GM18867 (cell line): ENCODE data around the gene ACO1.
A peak's percentile ranks its signal among the peaks of the same experiment; 100 is the strongest.

ENCODE experiments used
- ATAC-seq: cut with Tn5 transposase; IDR thresholded peaks from one replicate; pipeline ENCODE4 v1.9.1; 2021; ENCODE audit warnings: mild to moderate bottlenecking, moderate library complexity; ENCODE audit not compliant: unreplicated experiment

Gene ACO1

DNA sequence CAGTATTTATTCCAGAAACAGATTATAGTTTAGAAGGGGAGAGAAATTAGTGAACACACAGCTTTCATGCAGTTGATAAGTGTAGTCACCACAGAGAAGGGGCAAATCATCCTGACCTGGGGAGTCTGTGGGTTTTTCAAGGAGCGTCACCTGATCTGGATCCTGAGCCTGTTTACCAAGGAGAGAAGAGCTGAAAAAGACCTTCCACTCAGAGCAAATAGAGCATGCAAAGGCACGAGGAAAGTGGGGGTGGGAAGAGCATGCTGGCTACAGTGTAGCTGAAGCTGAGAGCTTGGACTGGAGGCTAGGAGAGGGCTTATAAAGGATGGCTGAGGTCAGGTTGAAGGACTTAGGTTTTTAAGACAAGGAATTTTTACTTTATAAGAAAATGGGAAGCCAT lies 30.4 kb downstream of the ACO1 start:
- no peak for ATAC-seq

- ATAC-seq = no peak
These were observed 35.5 kb downstream of the ACO1 start for GRCh38 chr9:32419921-32420320.

- no peak for ATAC-seq
These were observed 37.9 kb downstream of the ACO1 start for GRCh38 chr9:32422237-32422806.

GRCh38 chr9:32423371-32423770 lies 38.9 kb downstream of the ACO1 start:
- no peak for ATAC-seq

GRCh38 chr9:32424616-32425015 lies 40.2 kb downstream of the ACO1 start:
- ATAC-seq = no peak

DNA sequence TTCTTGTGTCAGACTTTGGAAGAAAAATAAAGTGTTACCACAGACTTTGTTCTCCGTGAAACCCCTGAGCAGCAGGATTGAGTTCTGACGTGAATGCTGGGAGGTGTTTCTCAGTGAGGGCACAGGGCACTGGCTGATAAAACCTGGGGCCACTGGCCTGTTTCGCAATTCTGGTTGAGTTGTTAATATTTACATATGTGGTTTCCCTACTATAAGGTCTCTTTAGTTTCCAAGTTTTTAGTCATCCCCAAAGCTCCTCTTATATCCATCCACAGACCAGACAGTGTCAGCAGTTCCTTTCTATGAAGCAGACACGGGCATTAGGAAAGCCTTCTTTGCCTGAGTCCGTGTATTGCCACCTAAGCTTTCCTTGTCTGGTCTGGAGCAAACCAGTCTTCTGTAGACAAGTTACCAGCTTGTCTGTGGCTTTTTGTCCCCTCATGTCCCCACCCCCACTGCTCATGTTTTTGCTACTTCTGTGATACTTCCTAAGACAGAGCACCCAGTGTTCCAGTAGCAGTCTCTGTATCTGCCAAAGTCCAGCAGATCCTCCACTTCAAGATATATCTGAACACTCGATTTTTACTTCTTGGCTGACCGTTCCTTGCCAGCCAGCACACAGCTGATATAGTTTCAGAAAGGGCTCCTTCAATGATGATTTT lies 42.0 kb downstream of the ACO1 start:
- no peak for ATAC-seq

- ATAC-seq = no peak
These were observed 42.8 kb downstream of the ACO1 start for GRCh38 chr9:32427111-32427873.

DNA sequence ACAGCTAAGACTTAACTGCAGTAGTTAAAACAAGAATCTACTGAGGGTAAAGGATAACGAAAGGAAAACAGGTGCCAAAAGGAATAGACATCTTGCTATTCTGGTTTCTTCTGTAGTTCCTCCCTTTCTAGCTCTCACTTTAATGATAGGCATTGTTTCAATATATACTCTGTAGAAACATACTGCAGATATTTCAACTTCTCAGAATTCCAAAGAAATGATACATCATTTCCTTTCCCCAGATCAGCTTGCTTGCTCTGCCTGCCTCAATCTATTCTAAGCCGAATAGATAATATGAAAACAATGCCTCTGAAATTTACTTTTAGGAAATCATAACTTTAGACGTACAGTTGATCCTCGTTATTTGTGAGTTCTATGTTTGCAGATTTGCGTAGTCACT lies 46.3 kb downstream of the ACO1 start:
- ATAC-seq = no peak

DNA sequence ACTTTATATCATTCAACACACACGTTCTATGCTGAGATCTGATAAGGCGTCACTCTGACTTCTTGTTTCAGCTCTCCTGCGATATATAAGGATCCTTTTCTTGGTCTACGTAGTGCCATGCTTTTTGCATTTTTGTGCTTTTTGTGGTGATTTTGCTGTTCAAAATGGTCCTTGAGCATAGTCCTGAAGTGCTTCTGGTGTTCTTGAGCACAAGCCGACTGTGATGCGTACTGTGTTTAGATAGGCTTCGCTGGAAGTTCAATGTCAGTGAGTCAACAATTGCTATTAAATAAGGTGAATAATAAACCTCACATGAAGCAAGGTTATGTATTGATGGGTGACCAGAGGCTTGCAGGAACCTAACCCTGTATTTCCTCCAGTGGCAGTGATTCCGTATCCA lies 46.8 kb downstream of the ACO1 start:
- no peak for ATAC-seq

DNA sequence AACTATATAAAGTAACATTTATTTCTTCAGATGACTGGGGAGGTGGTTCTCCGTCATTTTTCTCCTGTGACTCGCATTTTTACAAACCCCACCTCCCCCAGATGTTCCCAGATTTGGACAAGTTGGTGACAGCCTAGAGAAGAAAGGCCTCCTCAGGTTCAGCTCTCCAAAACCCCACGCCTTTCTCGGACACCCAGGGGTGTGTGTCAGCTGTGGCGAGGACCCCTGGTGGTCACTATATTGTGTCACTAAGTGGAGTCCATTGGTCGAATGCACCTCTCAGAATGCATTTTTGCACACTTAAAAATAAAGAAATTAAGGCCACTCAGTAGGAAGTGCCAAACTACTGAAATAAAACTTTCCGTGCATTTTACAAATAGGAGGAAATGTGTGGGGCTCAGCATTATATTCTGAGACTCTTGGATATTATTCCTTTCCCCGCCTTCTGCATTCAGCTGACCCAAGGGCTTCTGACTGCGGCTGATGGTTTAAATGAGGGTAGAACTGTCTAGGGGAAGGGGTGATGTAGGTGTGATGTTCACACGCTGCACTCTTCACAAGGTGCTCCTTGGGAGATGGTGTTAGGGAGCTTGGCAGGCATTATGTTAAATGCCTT lies 47.6 kb downstream of the ACO1 start:
- ATAC-seq = peak; percentile 67

DNA sequence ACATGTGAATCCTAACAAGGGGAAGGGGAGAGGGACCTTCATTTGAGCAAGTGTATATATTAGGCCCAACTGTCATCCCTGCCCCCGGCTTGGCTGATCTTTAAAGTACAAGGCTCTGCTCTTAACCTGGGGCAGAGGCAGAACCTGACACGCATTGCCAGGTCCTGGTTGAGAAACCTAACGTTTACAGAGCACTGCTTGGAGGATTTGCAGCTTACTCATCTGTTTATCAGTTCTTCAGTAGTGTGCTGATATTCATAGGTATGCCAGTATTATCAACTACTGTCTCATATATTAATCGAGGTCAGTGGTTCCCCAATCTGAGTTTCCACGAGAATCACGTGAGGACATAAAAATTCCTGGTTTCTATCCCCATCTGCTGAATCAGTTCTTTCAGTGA lies 50.4 kb downstream of the ACO1 start:
- no peak for ATAC-seq

- ATAC-seq = no peak
These were observed 57.2 kb downstream of the ACO1 start for GRCh38 chr9:32441678-32442077.

- no peak for ATAC-seq
These were observed 58.0 kb downstream of the ACO1 start for GRCh38 chr9:32442433-32442832.

- no peak for ATAC-seq
These were observed 65.5 kb downstream of the ACO1 start for GRCh38 chr9:32449969-32450368.

GRCh38 chr9:32454280-32454679 lies 69.8 kb downstream of the ACO1 start:
- no peak for ATAC-seq

- ATAC-seq = no peak
These were observed 71.3 kb downstream of the ACO1 start for GRCh38 chr9:32455738-32456137.

DNA sequence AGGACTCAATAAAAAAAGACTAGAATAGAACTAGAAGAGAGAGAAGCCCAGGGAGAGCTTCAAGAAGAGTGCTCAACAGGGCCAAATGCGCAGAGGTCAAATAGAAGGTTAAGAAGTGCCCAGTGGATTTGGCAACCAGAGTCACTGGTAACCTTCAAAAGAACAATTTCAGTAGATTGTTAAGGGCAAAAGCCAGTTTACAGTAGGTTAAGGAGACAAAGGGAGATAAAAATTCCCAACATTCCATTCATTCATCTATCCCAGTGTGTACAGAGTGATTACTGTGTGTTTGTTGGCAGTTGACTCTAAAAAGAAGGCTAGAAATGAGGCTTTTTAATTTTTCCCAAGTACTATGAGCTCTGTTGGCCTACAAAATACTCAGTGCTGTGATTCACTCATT lies 72.1 kb downstream of the ACO1 start:
- no peak for ATAC-seq

DNA sequence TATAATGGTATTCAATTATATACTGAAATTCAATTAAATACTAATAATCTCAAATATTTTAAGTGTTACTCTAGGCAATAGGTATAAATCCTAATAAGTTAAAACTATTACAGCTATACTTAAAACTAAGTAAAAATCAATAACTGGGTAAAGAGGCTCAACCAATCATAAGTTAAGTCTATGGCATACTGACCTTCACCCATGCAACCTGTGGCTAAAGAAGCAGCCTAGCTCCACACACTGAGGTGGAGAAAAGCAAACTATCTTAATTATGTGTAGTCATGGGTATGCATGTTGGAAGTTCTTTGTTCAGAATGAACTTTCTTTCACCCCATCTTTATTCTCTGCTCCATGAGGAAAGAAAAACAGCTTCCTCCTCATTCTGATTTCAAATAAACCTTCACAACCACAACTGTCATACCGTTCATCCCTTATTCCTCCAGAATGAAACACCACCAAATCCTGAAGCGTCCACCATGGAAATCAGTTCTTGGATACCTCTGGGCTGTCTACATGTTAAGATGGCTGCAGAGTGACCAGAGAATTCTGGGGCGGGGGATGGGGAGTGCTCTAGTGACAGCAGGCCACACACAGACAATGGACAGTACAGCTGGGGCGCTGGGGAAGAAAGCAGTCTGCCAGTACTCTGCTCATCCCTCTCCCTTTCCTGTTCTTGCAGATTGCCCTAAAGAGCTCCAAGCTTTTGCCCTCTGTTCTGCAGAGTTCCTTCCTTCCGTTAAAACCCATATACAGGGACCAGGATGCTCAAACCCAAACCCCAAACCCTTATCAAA lies 79.3 kb downstream of the ACO1 start:
- ATAC-seq = no peak

DNA sequence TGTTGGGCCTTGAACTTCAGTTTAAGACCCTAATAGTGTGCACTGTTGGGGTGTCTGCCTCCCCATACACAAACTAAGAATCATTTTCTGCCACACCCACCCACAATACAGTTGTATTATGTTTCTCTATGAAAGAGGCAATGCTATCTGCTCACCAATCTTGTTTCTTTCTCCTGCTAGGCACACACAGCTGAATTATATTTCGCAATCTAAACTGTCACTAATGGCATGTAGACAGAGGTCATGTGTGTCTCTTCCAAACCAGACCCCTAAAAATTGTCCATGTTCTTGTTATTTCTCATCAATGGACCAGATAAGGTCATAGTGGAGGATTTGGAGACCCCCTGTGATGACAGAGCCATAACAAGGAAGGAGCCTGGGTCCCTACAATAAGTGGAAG lies 84.3 kb downstream of the ACO1 start:
- no peak for ATAC-seq

GRCh38 chr9:32472344-32472743 lies 87.9 kb downstream of the ACO1 start:
- ATAC-seq = no peak

DNA sequence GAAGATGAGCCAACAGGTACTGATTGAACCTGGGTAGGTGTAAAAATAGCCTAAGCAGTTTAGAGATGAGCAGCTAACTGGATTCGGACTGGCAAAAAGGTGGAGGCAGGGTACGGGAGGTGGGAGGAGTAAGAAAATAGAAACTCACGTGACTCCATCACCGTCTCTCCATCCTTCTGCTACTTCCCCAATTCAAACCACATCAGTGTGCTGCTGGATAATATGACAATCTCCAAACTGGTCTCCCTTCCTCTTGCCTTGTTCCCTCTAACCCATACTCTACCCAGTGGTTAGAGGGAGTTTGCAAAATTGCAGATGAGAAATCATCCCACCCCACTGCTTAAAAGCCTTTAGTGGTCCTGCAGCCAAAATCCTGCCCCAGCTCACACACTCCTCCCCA lies 98.9 kb downstream of the ACO1 start:
- no peak for ATAC-seq
